ENCODE measurements around the gene PIGM. TPM values are rescaled to one million over a fixed set of nuclear protein-coding genes. Genes with fewer than 3 reads are reported as not detected.

PIGM gene
- total RNA-seq, 1 experiment from 2014 or later = 4.4 TPM

- no peak overlapping the region for H3K27ac Mint-ChIP-seq
- no peak overlapping the region for H3K4me3 Mint-ChIP-seq
- peaks cover 82% of the 10 kb centered on the region for H3K27me3 Mint-ChIP-seq (ENCODE audit: low read depth)
Observed at GRCh38 chr1:160076295-160076694, 44.5 kb upstream of the PIGM start.

GRCh38 chr1:160075836-160076235, 44.0 kb upstream of the PIGM start:
- CTCF ChIA-PET = interaction anchor here (0.9 to 29.5 kb wide), 3 partner anchors 11 to 176 kb away, joined by 3 to 978 read pairs (median 32); no protein-coding TSS in a partner anchor
- H3K36me3 Mint-ChIP-seq = no peaks in the 10 kb centered on the region
- H3K4me3 Mint-ChIP-seq = no peak overlapping the region
- POLR2A ChIA-PET = no interaction called here
- H3K27me3 Mint-ChIP-seq (ENCODE audit: low read depth) = peaks cover 80% of the 10 kb centered on the region
- no peaks in the 10 kb centered on the region for H3K9me3 Mint-ChIP-seq
- peaks cover 5% of the 10 kb centered on the region for H3K4me1 Mint-ChIP-seq
- no peak overlapping the region for H3K27ac Mint-ChIP-seq
- no peak for ATAC-seq
- no peak for DNase-seq (ENCODE audit: low spot score)
- TF ChIP-seq, protein P1, sequence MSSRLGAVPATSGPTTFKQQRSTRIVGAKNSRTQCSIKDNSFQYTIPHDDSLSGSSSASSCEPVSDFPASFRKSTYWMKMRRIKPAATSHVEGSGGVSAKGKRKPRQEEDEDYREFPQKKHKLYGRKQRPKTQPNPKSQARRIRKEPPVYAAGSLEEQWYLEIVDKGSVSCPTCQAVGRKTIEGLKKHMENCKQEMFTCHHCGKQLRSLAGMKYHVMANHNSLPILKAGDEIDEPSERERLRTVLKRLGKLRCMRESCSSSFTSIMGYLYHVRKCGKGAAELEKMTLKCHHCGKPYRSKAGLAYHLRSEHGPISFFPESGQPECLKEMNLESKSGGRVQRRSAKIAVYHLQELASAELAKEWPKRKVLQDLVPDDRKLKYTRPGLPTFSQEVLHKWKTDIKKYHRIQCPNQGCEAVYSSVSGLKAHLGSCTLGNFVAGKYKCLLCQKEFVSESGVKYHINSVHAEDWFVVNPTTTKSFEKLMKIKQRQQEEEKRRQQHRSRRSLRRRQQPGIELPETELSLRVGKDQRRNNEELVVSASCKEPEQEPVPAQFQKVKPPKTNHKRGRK (CRISPR knock-in tag; IDR thresholded peaks at IDR 0.05; ENCODE audit: borderline replicate concordance) = no peak
- no peak for TF ChIP-seq ZNF263 (CRISPR knock-in tag; IDR thresholded peaks at IDR 0.05; ENCODE audit: low read depth)
- TF ChIP-seq JAZF1 (CRISPR knock-in tag; IDR thresholded peaks at IDR 0.05) = no peak
- no peak for TF ChIP-seq SP1 (CRISPR knock-in tag; conservative IDR thresholded peaks at IDR 0.05)
- TF ChIP-seq, protein P2, sequence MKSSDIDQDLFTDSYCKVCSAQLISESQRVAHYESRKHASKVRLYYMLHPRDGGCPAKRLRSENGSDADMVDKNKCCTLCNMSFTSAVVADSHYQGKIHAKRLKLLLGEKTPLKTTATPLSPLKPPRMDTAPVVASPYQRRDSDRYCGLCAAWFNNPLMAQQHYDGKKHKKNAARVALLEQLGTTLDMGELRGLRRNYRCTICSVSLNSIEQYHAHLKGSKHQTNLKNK (CRISPR knock-in tag; IDR thresholded peaks at IDR 0.05) = no peak
- TF ChIP-seq PRDM15 (CRISPR knock-in tag; IDR thresholded peaks at IDR 0.05) = no peak
- TF ChIP-seq ATF1 (CRISPR knock-in tag; IDR thresholded peaks at IDR 0.05) = no peak
- no peak for TF ChIP-seq FOXP1 (CRISPR knock-in tag; IDR thresholded peaks at IDR 0.05; ENCODE audit: borderline replicate concordance)
- TF ChIP-seq, protein P3, sequence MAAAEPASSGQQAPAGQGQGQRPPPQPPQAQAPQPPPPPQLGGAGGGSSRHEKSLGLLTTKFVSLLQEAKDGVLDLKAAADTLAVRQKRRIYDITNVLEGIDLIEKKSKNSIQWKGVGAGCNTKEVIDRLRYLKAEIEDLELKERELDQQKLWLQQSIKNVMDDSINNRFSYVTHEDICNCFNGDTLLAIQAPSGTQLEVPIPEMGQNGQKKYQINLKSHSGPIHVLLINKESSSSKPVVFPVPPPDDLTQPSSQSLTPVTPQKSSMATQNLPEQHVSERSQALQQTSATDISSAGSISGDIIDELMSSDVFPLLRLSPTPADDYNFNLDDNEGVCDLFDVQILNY (CRISPR knock-in tag; IDR thresholded peaks at IDR 0.05) = no peak
- no peak for TF ChIP-seq NR3C1 (CRISPR knock-in tag; conservative IDR thresholded peaks at IDR 0.05; ENCODE audit: low read depth)
- TF ChIP-seq ATF2 (CRISPR knock-in tag; IDR thresholded peaks at IDR 0.05; ENCODE audit: borderline replicate concordance, low read depth) = no peak
- no peak for TF ChIP-seq TEAD4 (CRISPR knock-in tag; IDR thresholded peaks at IDR 0.05)

More at GRCh38 chr1:160076295-160076694, 44.5 kb upstream of the PIGM start:
- TF ChIP-seq ZNF232 (CRISPR knock-in tag; IDR thresholded peaks at IDR 0.05) = no peak
- no peak for TF ChIP-seq SP1 (CRISPR knock-in tag; conservative IDR thresholded peaks at IDR 0.05)
- TF ChIP-seq, protein P4, sequence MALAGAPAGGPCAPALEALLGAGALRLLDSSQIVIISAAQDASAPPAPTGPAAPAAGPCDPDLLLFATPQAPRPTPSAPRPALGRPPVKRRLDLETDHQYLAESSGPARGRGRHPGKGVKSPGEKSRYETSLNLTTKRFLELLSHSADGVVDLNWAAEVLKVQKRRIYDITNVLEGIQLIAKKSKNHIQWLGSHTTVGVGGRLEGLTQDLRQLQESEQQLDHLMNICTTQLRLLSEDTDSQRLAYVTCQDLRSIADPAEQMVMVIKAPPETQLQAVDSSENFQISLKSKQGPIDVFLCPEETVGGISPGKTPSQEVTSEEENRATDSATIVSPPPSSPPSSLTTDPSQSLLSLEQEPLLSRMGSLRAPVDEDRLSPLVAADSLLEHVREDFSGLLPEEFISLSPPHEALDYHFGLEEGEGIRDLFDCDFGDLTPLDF (CRISPR knock-in tag; IDR thresholded peaks at IDR 0.05) = no peak
- no peak for TF ChIP-seq FOXP4 (CRISPR knock-in tag; IDR thresholded peaks at IDR 0.05)
- TF ChIP-seq, protein P5, sequence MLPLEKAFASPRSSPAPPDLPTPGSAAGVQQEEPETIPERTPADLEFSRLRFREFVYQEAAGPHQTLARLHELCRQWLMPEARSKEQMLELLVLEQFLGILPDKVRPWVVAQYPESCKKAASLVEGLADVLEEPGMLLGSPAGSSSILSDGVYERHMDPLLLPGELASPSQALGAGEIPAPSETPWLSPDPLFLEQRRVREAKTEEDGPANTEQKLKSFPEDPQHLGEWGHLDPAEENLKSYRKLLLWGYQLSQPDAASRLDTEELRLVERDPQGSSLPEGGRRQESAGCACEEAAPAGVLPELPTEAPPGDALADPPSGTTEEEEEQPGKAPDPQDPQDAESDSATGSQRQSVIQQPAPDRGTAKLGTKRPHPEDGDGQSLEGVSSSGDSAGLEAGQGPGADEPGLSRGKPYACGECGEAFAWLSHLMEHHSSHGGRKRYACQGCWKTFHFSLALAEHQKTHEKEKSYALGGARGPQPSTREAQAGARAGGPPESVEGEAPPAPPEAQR (CRISPR knock-in tag; IDR thresholded peaks at IDR 0.05) = no peak
- TF ChIP-seq OVOL2 (CRISPR knock-in tag; IDR thresholded peaks at IDR 0.05; ENCODE audit: borderline replicate concordance) = no peak
- no peak for TF ChIP-seq ZBTB21 (CRISPR knock-in tag; IDR thresholded peaks at IDR 0.05; ENCODE audit: borderline replicate concordance)
- Mint-ChIP-seq H3K4me1 (peaks cover 3% of the 10 kb centered on the region; the same call in 1 of the 2 replicates), H3K36me3 (no peaks in the 10 kb centered on the region), H3K9me3 (no peaks in the 10 kb centered on the region)
- ATAC-seq (no peak), DNase-seq (ENCODE audit: low spot score) (no peak)
- POLR2A ChIA-PET = no interaction called here
- CTCF ChIA-PET = interaction anchor here (3.2 to 29.5 kb wide), 3 partner anchors 8 to 27 kb away, joined by 32 to 978 read pairs (median 70); partner anchors contain the start of gene KCNJ10
